Activated naive CD4-positive, alpha-beta T cell treated with anti-CD3 and anti-CD28 coated beads, Interleukin-2, amount 50 U/mL, for 72 hours (primary cell): Measurements from ENCODE around the gene ZNF446. TPM values are rescaled to one million over a fixed set of nuclear protein-coding genes. Genes with fewer than 3 reads are reported as not detected.
A peak's percentile ranks its signal among the peaks of the same experiment; 100 is the strongest.
"Not testable (repeated sequence)": the region's sequence is repeated elsewhere in the genome, so short reads cannot be mapped to it uniquely, and the experiment has no call there.

Source experiments
- ATAC-seq, 2 donors: fragments of 150-1000 bp; cut with Tn5 transposase; 2 replicates each; pipeline ENCODE4 v1.10.0; 2021; ENCODE audit warnings: mild to moderate bottlenecking in 2 of 2, moderate library complexity in 2 of 2
- DNase-seq, 2 donors: peaks; one replicate each; pipeline ENCODE4 v3.0.0; 2021 to 2022; ENCODE audit warnings: low spot score in 2 of 2
- H3K27ac Mint-ChIP-seq, 2 donors: one replicate each; pipeline ENCODE4 v1.8.0; 2022; ENCODE audit warnings: mild to moderate bottlenecking in 2 of 2, mixed read lengths in 2 of 2
- H3K36me3 Mint-ChIP-seq, 2 donors: one replicate each; pipeline ENCODE4 v1.8.0; 2022; ENCODE audit warnings: mixed read lengths in 2 of 2
- H3K9me3 Mint-ChIP-seq, 2 donors: one replicate each; pipeline ENCODE4 v1.8.0; 2022; ENCODE audit warnings: mixed read lengths in 2 of 2
- total RNA-seq, 2 donors: library from RNA; stranded (reverse); gene quantifications; one replicate each; pipeline ENCODE4 v1.2.3, GENCODE V29; 2022

Gene ZNF446
- total RNA-seq, 2 donors from 2014 or later = 4.8 to 5.0 TPM

GRCh38 chr19:58480481-58480830 lies 4.3 kb downstream of the ZNF446 start:
- ATAC-seq = no peak
- Mint-ChIP-seq H3K27ac (no peak overlapping the region), H3K36me3 (no peaks in the 10 kb centered on the region), H3K9me3 (no peaks in the 10 kb centered on the region)
- no peak for DNase-seq

- Mint-ChIP-seq H3K9me3 (no peaks in the 10 kb centered on the region), H3K36me3 (no peaks in the 10 kb centered on the region), H3K27ac (no peak overlapping the region)
- ATAC-seq (no peak), DNase-seq (no peak)
Observed at GRCh38 chr19:58480831-58481230, 4.7 kb downstream of the ZNF446 start.

GRCh38 chr19:58482372-58482771 lies 6.2 kb downstream of the ZNF446 start:
- Mint-ChIP-seq H3K9me3 (no peaks in the 10 kb centered on the region), H3K27ac (peak overlapping the region; percentile 5 to 88), H3K36me3 (no peaks in the 10 kb centered on the region)
- ATAC-seq = no peak
- no peak for DNase-seq

GRCh38 chr19:58483776-58484175 lies 7.6 kb downstream of the ZNF446 start:
- ATAC-seq (no peak), DNase-seq (no peak)
- H3K9me3 Mint-ChIP-seq = no peaks in the 10 kb centered on the region

GRCh38 chr19:58484349-58484748 lies 8.2 kb downstream of the ZNF446 start:
- not testable (repeated sequence) for DNase-seq, ATAC-seq, H3K27ac Mint-ChIP-seq, H3K9me3 Mint-ChIP-seq, H3K36me3 Mint-ChIP-seq

More at GRCh38 chr19:58483776-58484175, 7.6 kb downstream of the ZNF446 start:
- Mint-ChIP-seq H3K27ac (no peak overlapping the region), H3K36me3 (no peaks in the 10 kb centered on the region)

GRCh38 chr19:58491393-58491792 lies 15.2 kb downstream of the ZNF446 start:
- no peaks in the 10 kb centered on the region for H3K9me3 Mint-ChIP-seq
- ATAC-seq = no peak
- DNase-seq = no peak
- H3K36me3 Mint-ChIP-seq = no peaks in the 10 kb centered on the region
- H3K27ac Mint-ChIP-seq = peak overlapping the region in 1 of 2 donors; percentile 87

GRCh38 chr19:58492265-58492664 lies 16.1 kb downstream of the ZNF446 start:
- H3K27ac Mint-ChIP-seq = no peak overlapping the region
- H3K36me3 Mint-ChIP-seq = no peaks in the 10 kb centered on the region
- H3K9me3 Mint-ChIP-seq = no peaks in the 10 kb centered on the region
- no peak for DNase-seq
- ATAC-seq = no peak

- no peak for DNase-seq
- no peak overlapping the region for H3K27ac Mint-ChIP-seq
- peaks cover 14% of the 10 kb centered on the region in 2 donors for H3K9me3 Mint-ChIP-seq
- H3K36me3 Mint-ChIP-seq = peaks cover 5 to 13% of the 10 kb centered on the region in 2 donors
- ATAC-seq = no peak
Observed at GRCh38 chr19:58497634-58498170, 21.6 kb downstream of the ZNF446 start.

- DNase-seq (no peak), ATAC-seq (no peak)
- peaks cover 14% of the 10 kb centered on the region in 2 donors for H3K9me3 Mint-ChIP-seq
- H3K27ac Mint-ChIP-seq = peak overlapping the region; percentile 92
- H3K36me3 Mint-ChIP-seq = peaks cover 5 to 13% of the 10 kb centered on the region in 2 donors
Observed at GRCh38 chr19:58498316-58499020, 22.3 kb downstream of the ZNF446 start.

- peak; percentile 97 to 99 for DNase-seq
- peak; percentile 99 for ATAC-seq
- peaks cover 14% of the 10 kb centered on the region in 2 donors for H3K9me3 Mint-ChIP-seq
- H3K27ac Mint-ChIP-seq = peak overlapping the region; percentile 92
- peaks cover 5 to 13% of the 10 kb centered on the region in 2 donors for H3K36me3 Mint-ChIP-seq
Observed at GRCh38 chr19:58499021-58499927, 23.1 kb downstream of the ZNF446 start.

GRCh38 chr19:58500242-58500641 lies 24.1 kb downstream of the ZNF446 start:
- DNase-seq = no peak
- Mint-ChIP-seq H3K27ac (peak overlapping the region in 1 of 2 donors; percentile 92), H3K9me3 (peaks cover 14% of the 10 kb centered on the region in 2 donors), H3K36me3 (peaks cover 5 to 13% of the 10 kb centered on the region in 2 donors)
- ATAC-seq = no peak

- Mint-ChIP-seq H3K36me3 (peaks cover 10% of the 10 kb centered on the region in 2 donors), H3K27ac (peak overlapping the region; percentile 30 to 48)
- H3K9me3 Mint-ChIP-seq, ATAC-seq, DNase-seq: not testable (repeated sequence)
Observed at GRCh38 chr19:58507602-58508223, 31.6 kb downstream of the ZNF446 start.

- DNase-seq (no peak), ATAC-seq (no peak)
- Mint-ChIP-seq H3K9me3 (peaks cover 0 to 3% of the 10 kb centered on the region in 2 donors), H3K27ac (no peak overlapping the region), H3K36me3 (peaks cover 10% of the 10 kb centered on the region in 2 donors)
Observed at GRCh38 chr19:58509731-58510083, 33.6 kb downstream of the ZNF446 start.

- Mint-ChIP-seq H3K9me3 (peaks cover 0 to 3% of the 10 kb centered on the region in 2 donors), H3K36me3 (peaks cover 11% of the 10 kb centered on the region in 2 donors), H3K27ac (peak overlapping the region in 1 of 2 donors; percentile 70)
- DNase-seq (no peak), ATAC-seq (no peak)
Observed at GRCh38 chr19:58510084-58510862, 34.1 kb downstream of the ZNF446 start.

- H3K36me3 Mint-ChIP-seq = peaks cover 19% of the 10 kb centered on the region in 2 donors
- H3K9me3 Mint-ChIP-seq = peaks cover 0 to 3% of the 10 kb centered on the region in 2 donors
- DNase-seq (no peak), ATAC-seq (no peak)
- H3K27ac Mint-ChIP-seq = peak within 1 kb of the TSS; percentile 55 to 89
Observed at GRCh38 chr19:58511353-58512208, 35.4 kb downstream of the ZNF446 start, which contains the start of gene SLC27A5. Gene SLC27A5 (minus strand): TSS chr19:58511992. CDS start chr19:58511955, 37 bp downstream.
